Neural cell (in vitro differentiated cells): Measurements from ENCODE around the gene PLA2G4F.

Experiments
- CTCF ChIP-seq: fragments of 450-650 bp; IDR thresholded peaks from 2 replicates; pipeline ENCODE4 v1.5.1; 2014; ENCODE audit warnings: antibody characterized with exemption, mild to moderate bottlenecking, moderate library complexity; ENCODE audit not compliant: poor library complexity, severe bottlenecking
- EP300 ChIP-seq: fragments of 450-650 bp; conservative IDR thresholded peaks from 2 replicates; pipeline ENCODE4 v1.6.1; 2014; ENCODE audit warnings: antibody characterized with exemption, mild to moderate bottlenecking, moderate library complexity; ENCODE audit not compliant: poor library complexity, severe bottlenecking
- EZH2 ChIP-seq: fragments of 200-600, 300-800 bp; shearing (Covaris generic), sonication (generic); IDR thresholded peaks from 2 replicates; pipeline ENCODE4 v1.6.1; 2014; ENCODE audit warnings: antibody characterized with exemption, low read length, borderline replicate concordance, mild to moderate bottlenecking; ENCODE audit not compliant: insufficient read depth, poor library complexity, severe bottlenecking
- MXI1 ChIP-seq: fragments of 450-650 bp; conservative IDR thresholded peaks from 2 replicates; pipeline ENCODE4 v1.6.1; 2014; ENCODE audit warnings: antibody characterized with exemption, mild to moderate bottlenecking; ENCODE audit not compliant: poor library complexity, severe bottlenecking
- POLR2AphosphoS5 ChIP-seq: IDR thresholded peaks from 2 replicates; pipeline ENCODE4 v1.6.1; 2012
- REST ChIP-seq: IDR thresholded peaks from 2 replicates; pipeline ENCODE4 v1.6.1; 2012; ENCODE audit warnings: borderline replicate concordance

- TF ChIP-seq EP300: no peak
- TF ChIP-seq REST: no peak
- no peak for TF ChIP-seq EZH2
- no peak for TF ChIP-seq CTCF
- no peak for TF ChIP-seq POLR2AphosphoS5
- no peak for TF ChIP-seq MXI1
Observed at GRCh38 chr15:42118650-42119445, 37.6 kb downstream of the PLA2G4F start.
